TTC549 (cell line): ENCODE results near the gene IL6ST.

Source experiments
- FAIRE-seq: peaks from 2 replicates; lab custom pipeline; 2012; peaks lifted over from hg19 to GRCh38; lab: Jason Lieb, UNC

The IL6ST gene

GRCh38 chr5:55918087-55919035, 76.4 kb downstream of the IL6ST start:
- no peak for FAIRE-seq

GRCh38 chr5:55917402-55918086, 77.2 kb downstream of the IL6ST start:
- no peak for FAIRE-seq

GRCh38 chr5:55916986-55917385, 77.8 kb downstream of the IL6ST start:
- FAIRE-seq, result no peak

GRCh38 chr5:55915783-55916182, 79.0 kb downstream of the IL6ST start:
- FAIRE-seq, result no peak

- FAIRE-seq, result no peak
Observed at GRCh38 chr5:55914971-55915370, 79.8 kb downstream of the IL6ST start.

GRCh38 chr5:55913466-55914413, 81.0 kb downstream of the IL6ST start:
- FAIRE-seq, result no peak

GRCh38 chr5:55911784-55912653, 82.7 kb downstream of the IL6ST start:
- no peak for FAIRE-seq

- FAIRE-seq, result no peak
Observed at GRCh38 chr5:55908804-55909203, 86.0 kb downstream of the IL6ST start.

GRCh38 chr5:55907927-55908326, 86.8 kb downstream of the IL6ST start:
- no peak for FAIRE-seq

GRCh38 chr5:55905251-55905650, 89.5 kb downstream of the IL6ST start:
- FAIRE-seq, result no peak

- no peak for FAIRE-seq
Observed at GRCh38 chr5:55904152-55904551, 90.6 kb downstream of the IL6ST start.

- FAIRE-seq, result no peak
Observed at GRCh38 chr5:55903121-55903701, 91.6 kb downstream of the IL6ST start.

- FAIRE-seq, result no peak
Observed at GRCh38 chr5:55902696-55903095, 92.1 kb downstream of the IL6ST start.

- FAIRE-seq, result no peak
Observed at GRCh38 chr5:55900776-55901175, 94.0 kb downstream of the IL6ST start.

- FAIRE-seq, result no peak
Observed at GRCh38 chr5:55900068-55900467, 94.7 kb downstream of the IL6ST start.

- FAIRE-seq, result no peak
Observed at GRCh38 chr5:55899344-55899743, 95.4 kb downstream of the IL6ST start.

GRCh38 chr5:55897905-55898304, 96.9 kb downstream of the IL6ST start:
- FAIRE-seq, result no peak

- no peak for FAIRE-seq
Observed at GRCh38 chr5:55897206-55897894, 97.4 kb downstream of the IL6ST start.

GRCh38 chr5:55896663-55897062, 98.1 kb downstream of the IL6ST start:
- FAIRE-seq, result no peak

- no peak for FAIRE-seq
Observed at GRCh38 chr5:55896238-55896637, 98.5 kb downstream of the IL6ST start.
